ENCODE data around the gene EHD3.

The EHD3 gene
- long read RNA-seq, result 0 reads

DNA sequence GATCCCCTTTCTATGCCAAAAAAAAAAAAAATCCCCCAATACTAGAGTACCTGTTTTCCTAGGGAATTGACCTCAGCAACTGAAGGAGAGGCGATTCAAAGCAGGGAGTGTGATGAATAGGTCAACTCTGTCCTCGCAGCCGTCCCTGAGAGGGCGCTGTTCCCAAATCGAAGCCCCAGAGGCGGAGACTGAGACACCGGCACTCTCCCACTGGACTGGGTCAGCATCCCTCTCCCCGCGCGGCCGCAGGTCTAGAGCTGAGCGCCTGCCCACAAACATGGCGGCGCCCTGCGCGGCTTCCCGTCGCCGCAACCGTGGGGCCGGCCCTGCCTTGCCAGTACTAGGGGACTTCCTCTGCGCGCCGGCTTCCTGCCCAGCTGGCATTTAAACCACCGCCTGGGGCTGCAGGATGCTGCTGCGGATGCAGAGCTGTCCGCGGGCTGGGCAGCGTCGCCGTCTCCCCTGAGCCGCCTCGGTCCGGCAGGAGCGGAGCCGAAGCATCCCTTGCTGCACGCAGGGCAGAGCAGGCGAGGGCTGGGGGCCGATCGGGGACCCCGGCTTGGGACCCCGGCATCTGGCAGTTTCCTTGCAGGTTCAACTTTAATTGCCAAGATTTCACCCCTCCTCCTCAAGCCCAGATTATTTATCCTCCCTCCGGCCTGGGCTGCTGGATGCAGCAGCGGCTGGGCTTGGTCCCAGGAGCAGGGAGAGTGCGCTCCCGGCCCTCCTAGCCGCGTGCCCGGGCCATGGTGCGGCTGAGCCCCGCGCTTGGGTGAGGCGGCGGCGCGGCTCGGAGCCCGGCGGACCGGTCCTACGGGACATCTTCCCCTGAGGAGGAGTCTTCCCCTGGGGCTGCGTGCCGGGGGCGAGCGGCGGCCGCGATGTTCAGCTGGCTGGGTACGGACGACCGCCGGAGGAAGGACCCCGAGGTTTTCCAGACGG, at the start of gene EHD3:
EHD3 (plus strand) TSS at position 412 of the 942 bp plus-strand sequence; CDS start at position 882, 470 bp downstream.
- Histone ChIP-seq H3K27me3 (ENCODE audit: insufficient read depth, poor library complexity, severe bottlenecking) (peaks cover 2% of the 10 kb centered on the region), H3K27ac (replicated peaks) (no peak within 1 kb of the TSS), H3K4me3 (replicated peaks; ENCODE audit: insufficient read depth, low read length) (peak within 1 kb of the TSS; percentile 54)
- DNase-seq (ENCODE audit: low read depth in 1 of 2, low spot score in 1 of 2), result peak; percentile 49 to 54
- TF ChIP-seq, protein P1, sequence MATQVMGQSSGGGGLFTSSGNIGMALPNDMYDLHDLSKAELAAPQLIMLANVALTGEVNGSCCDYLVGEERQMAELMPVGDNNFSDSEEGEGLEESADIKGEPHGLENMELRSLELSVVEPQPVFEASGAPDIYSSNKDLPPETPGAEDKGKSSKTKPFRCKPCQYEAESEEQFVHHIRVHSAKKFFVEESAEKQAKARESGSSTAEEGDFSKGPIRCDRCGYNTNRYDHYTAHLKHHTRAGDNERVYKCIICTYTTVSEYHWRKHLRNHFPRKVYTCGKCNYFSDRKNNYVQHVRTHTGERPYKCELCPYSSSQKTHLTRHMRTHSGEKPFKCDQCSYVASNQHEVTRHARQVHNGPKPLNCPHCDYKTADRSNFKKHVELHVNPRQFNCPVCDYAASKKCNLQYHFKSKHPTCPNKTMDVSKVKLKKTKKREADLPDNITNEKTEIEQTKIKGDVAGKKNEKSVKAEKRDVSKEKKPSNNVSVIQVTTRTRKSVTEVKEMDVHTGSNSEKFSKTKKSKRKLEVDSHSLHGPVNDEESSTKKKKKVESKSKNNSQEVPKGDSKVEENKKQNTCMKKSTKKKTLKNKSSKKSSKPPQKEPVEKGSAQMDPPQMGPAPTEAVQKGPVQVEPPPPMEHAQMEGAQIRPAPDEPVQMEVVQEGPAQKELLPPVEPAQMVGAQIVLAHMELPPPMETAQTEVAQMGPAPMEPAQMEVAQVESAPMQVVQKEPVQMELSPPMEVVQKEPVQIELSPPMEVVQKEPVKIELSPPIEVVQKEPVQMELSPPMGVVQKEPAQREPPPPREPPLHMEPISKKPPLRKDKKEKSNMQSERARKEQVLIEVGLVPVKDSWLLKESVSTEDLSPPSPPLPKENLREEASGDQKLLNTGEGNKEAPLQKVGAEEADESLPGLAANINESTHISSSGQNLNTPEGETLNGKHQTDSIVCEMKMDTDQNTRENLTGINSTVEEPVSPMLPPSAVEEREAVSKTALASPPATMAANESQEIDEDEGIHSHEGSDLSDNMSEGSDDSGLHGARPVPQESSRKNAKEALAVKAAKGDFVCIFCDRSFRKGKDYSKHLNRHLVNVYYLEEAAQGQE (IDR thresholded peaks at IDR 0.05; ENCODE audit: insufficient replicate concordance, low read depth), result no peak
- TF ChIP-seq SPI1 (IDR thresholded peaks at IDR 0.05; ENCODE audit: borderline replicate concordance, low read depth) (peak; percentile 60; the same call in 1 of the 2 replicates), GABPA (IDR thresholded peaks at IDR 0.05; ENCODE audit: low read depth) (peak; percentile 54), POLR2AphosphoS5 (IDR thresholded peaks at IDR 0.05; ENCODE audit: low read depth) (no peak)
- TF ChIP-seq, protein P2, sequence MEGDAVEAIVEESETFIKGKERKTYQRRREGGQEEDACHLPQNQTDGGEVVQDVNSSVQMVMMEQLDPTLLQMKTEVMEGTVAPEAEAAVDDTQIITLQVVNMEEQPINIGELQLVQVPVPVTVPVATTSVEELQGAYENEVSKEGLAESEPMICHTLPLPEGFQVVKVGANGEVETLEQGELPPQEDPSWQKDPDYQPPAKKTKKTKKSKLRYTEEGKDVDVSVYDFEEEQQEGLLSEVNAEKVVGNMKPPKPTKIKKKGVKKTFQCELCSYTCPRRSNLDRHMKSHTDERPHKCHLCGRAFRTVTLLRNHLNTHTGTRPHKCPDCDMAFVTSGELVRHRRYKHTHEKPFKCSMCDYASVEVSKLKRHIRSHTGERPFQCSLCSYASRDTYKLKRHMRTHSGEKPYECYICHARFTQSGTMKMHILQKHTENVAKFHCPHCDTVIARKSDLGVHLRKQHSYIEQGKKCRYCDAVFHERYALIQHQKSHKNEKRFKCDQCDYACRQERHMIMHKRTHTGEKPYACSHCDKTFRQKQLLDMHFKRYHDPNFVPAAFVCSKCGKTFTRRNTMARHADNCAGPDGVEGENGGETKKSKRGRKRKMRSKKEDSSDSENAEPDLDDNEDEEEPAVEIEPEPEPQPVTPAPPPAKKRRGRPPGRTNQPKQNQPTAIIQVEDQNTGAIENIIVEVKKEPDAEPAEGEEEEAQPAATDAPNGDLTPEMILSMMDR (IDR thresholded peaks at IDR 0.05; ENCODE audit: insufficient read depth, low read length), result no peak

DNA sequence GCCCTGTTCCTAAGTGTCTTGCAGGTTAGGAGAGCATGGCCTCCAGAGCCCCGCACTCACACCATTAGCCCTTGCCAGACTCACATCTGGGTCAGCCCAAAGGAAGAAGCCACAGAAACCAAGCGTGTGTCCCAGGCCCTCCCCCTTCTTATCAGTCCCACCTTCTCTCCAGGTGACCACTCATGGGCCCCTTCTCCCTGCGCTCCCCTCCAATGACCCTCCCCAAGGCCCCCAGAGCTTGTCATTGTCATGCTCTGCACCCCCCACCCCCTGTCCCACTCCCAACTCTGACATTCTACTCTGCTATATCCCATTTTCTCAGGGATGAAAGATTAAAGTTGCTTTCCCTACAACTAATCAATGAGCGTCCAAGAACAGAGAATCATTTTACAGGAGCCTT, 46.8 kb upstream of the EHD3 start:
- Histone ChIP-seq H3K27me3 (ENCODE audit: insufficient read depth, poor library complexity, severe bottlenecking) (peaks cover 3% of the 10 kb centered on the region), H3K27ac (replicated peaks) (no peak overlapping the region), H3K4me3 (replicated peaks; ENCODE audit: insufficient read depth, low read length) (no peak overlapping the region)
- TF ChIP-seq GABPA (IDR thresholded peaks at IDR 0.05; ENCODE audit: low read depth) (no peak), SPI1 (IDR thresholded peaks at IDR 0.05; ENCODE audit: borderline replicate concordance, low read depth) (no peak), POLR2AphosphoS5 (IDR thresholded peaks at IDR 0.05; ENCODE audit: low read depth) (no peak)
- TF ChIP-seq, protein P2 (IDR thresholded peaks at IDR 0.05; ENCODE audit: insufficient read depth, low read length), result no peak
- TF ChIP-seq, protein P1 (IDR thresholded peaks at IDR 0.05; ENCODE audit: insufficient replicate concordance, low read depth), result no peak
- DNase-seq (ENCODE audit: low read depth in 1 of 2, low spot score in 1 of 2), result no peak

DNA sequence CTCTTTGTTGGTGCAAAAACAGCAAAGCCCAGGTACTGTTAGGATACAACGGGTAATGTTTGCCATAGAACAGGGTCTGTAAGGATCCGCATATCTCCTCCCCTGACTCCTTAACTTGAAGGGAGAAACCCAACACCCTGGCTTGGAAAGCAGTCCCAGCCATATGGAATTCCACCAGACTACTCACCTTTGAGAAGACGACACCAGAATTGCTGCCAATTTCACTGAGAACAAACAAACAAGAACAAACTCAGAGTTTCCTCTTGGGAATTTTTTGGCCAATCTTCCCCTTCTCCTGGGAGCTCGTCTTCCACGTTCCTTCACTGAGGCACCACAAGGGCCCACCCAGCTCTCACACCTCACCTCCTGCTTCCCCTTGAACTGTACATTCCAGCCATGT, 45.8 kb upstream of the EHD3 start:
- Histone ChIP-seq H3K27me3 (ENCODE audit: insufficient read depth, poor library complexity, severe bottlenecking) (peaks cover 3% of the 10 kb centered on the region), H3K27ac (replicated peaks) (no peak overlapping the region), H3K4me3 (replicated peaks; ENCODE audit: insufficient read depth, low read length) (no peak overlapping the region)
- no peak for DNase-seq (ENCODE audit: low read depth in 1 of 2, low spot score in 1 of 2)
- TF ChIP-seq, protein P2 (IDR thresholded peaks at IDR 0.05; ENCODE audit: insufficient read depth, low read length), result no peak
- TF ChIP-seq GABPA (IDR thresholded peaks at IDR 0.05; ENCODE audit: low read depth), result no peak
- TF ChIP-seq, protein P1 (IDR thresholded peaks at IDR 0.05; ENCODE audit: insufficient replicate concordance, low read depth), result no peak
- no peak for TF ChIP-seq SPI1 (IDR thresholded peaks at IDR 0.05; ENCODE audit: borderline replicate concordance, low read depth)
- TF ChIP-seq POLR2AphosphoS5 (IDR thresholded peaks at IDR 0.05; ENCODE audit: low read depth), result no peak
